HepG2 (cell line): ENCODE results near the gene RBBP8NL. TPM values are rescaled to one million over a fixed set of nuclear protein-coding genes. Genes with fewer than 3 reads are reported as not detected.

Source experiments
- ARID4A ChIP-seq: sonication (generic); formaldehyde crosslinking; IDR thresholded peaks from 2 replicates; pipeline ENCODE4 v1.5.0; 2020; ENCODE audit warnings: mild to moderate bottlenecking, missing genetic modification reagents, borderline replicate concordance
- CSRNP2 ChIP-seq: sonication (generic); formaldehyde crosslinking; conservative IDR thresholded peaks from 2 replicates; pipeline ENCODE4 v1.8.0; 2022; ENCODE audit warnings: low read depth, missing genetic modification reagents
- FIP1L1 ChIP-seq: fragments of 200-400 bp; formaldehyde crosslinking; IDR thresholded peaks from 2 replicates; pipeline ENCODE4 v1.6.1; 2018; ENCODE audit warnings: low read depth, mild to moderate bottlenecking, low read length, moderate library complexity, borderline replicate concordance; ENCODE audit not compliant: insufficient read depth
- FOXK2 ChIP-seq: fragments of 450-650 bp; IDR thresholded peaks from 2 replicates; pipeline ENCODE4 v1.6.1; 2016
- MIER3 ChIP-seq: IDR thresholded peaks from 2 replicates; pipeline ENCODE4 v1.6.1; 2016; ENCODE audit warnings: missing compliant biosample characterization, borderline replicate concordance
- SETDB1 ChIP-seq: sonication (generic); formaldehyde crosslinking; IDR thresholded peaks from 2 replicates; pipeline ENCODE4 v1.5.1; 2020; ENCODE audit warnings: missing genetic modification reagents, mild to moderate bottlenecking, borderline replicate concordance
- SNAPC4 ChIP-seq: sonication (generic); formaldehyde crosslinking; IDR thresholded peaks from 2 replicates; pipeline ENCODE4 v1.4.0; 2020; ENCODE audit warnings: mild to moderate bottlenecking, missing genetic modification reagents
- TFAP4 ChIP-seq: sonication (generic); IDR thresholded peaks from 2 replicates; pipeline ENCODE4 v1.6.1; 2016; ENCODE audit warnings: low read depth, borderline replicate concordance
- ZBTB33 ChIP-seq: sonication (generic); formaldehyde crosslinking; IDR thresholded peaks from 2 replicates; pipeline ENCODE4 v1.4.0; 2020; ENCODE audit warnings: missing genetic modification reagents
- ZNF101 ChIP-seq: sonication (generic); formaldehyde crosslinking; IDR thresholded peaks from 2 replicates; pipeline ENCODE4 v1.4.0; 2020; ENCODE audit warnings: mild to moderate bottlenecking, low read depth, missing genetic modification reagents, borderline replicate concordance
- ZNF431 ChIP-seq: sonication (generic); formaldehyde crosslinking; IDR thresholded peaks from 2 replicates; pipeline ENCODE4 v1.9.0; 2022; ENCODE audit warnings: missing genetic modification reagents, low read depth, mild to moderate bottlenecking, borderline replicate concordance
- ZNF570 ChIP-seq: sonication (generic); formaldehyde crosslinking; IDR thresholded peaks from 2 replicates; pipeline ENCODE4 v1.4.0; 2020; ENCODE audit warnings: mild to moderate bottlenecking, missing genetic modification reagents, borderline replicate concordance
- ZNF577 ChIP-seq: sonication (generic); formaldehyde crosslinking; IDR thresholded peaks from 2 replicates; pipeline ENCODE4 v1.4.0; 2020; ENCODE audit warnings: mild to moderate bottlenecking, low read depth, missing genetic modification reagents, borderline replicate concordance
- ZSCAN22 ChIP-seq: sonication (generic); formaldehyde crosslinking; IDR thresholded peaks from 2 replicates; pipeline ENCODE4 v1.4.0; 2020; ENCODE audit warnings: mild to moderate bottlenecking, missing genetic modification reagents
- polyA plus RNA-seq, 8 experiments: library from polyadenylated mRNA; depleted of rRNA in 3 of 8; stranded (reverse) in 7 of 8; unstranded in 1 of 8; fragments of >200 nt; fragmentation: Illumina TruSeq in 4 of 8; extraction: Trizol in 4 of 8; gene quantifications; 2 replicates each; pipeline versions ENCODE4 v1.2.1 to v1.2.3, GENCODE V29; 2011 to 2016; ENCODE audit warnings: low read depth in 4 of 8, missing spikeins in 1 of 8, mixed read lengths in 1 of 8; ENCODE audit not compliant: insufficient read depth in 1 of 8
- total RNA-seq, 5 experiments: library from RNA; depleted of rRNA; stranded (reverse); fragments of >200 nt; fragmentation: Illumina TruSeq; extraction: Trizol; gene quantifications; 2 replicates each; pipeline ENCODE4 v1.2.3, GENCODE V29; 2016; ENCODE audit warnings: low read depth in 1 of 5

Gene RBBP8NL
- total and polyA plus RNA-seq, 2 of the 13 experiments (the other 11 are each of a cell fraction or from before 2014, with no cell fraction given), result 0.69 to 0.86 TPM

- TF ChIP-seq ARID4A (CRISPR knock-in tag) (no peak), SETDB1 (CRISPR knock-in tag) (no peak), ZNF101 (CRISPR knock-in tag) (no peak), ZSCAN22 (CRISPR knock-in tag) (no peak), ZBTB33 (CRISPR knock-in tag) (no peak), ZNF577 (CRISPR knock-in tag) (no peak), FOXK2 (no peak), FIP1L1 (no peak), ZNF570 (CRISPR knock-in tag) (no peak), ZNF431 (CRISPR knock-in tag) (no peak), CSRNP2 (CRISPR knock-in tag) (no peak), TFAP4 (no peak), MIER3 (CRISPR knock-in tag) (no peak), SNAPC4 (CRISPR knock-in tag) (no peak)
Measured at GRCh38 chr20:62387219-62387913, 40.0 kb downstream of the RBBP8NL start (continued).
